MM.1S (cell line): ENCODE measurements around the gene PRKAG3.

Experiments
- DNase-seq: peaks from one replicate; pipeline ENCODE4 v3.0.0-alpha.2; 2015
- H2AFZ ChIP-seq: fragments of 300-600 bp; sonication (generic); 2 replicates; pipeline ENCODE4 v1.6.0; 2016; ENCODE audit warnings: antibody characterized with exemption, low read length
- H3F3A ChIP-seq: fragments of 300-600 bp; sonication (generic); 2 replicates; pipeline ENCODE4 v1.6.1; 2016; ENCODE audit warnings: mild to moderate bottlenecking, antibody characterized with exemption, low read length, moderate library complexity, mixed read lengths; ENCODE audit not compliant: insufficient read depth
- H3K27ac ChIP-seq: fragments of 300-600 bp; sonication (generic); 2 replicates; pipeline ENCODE4 v1.5.1; 2016; ENCODE audit warnings: mild to moderate bottlenecking, low read length
- H3K27me3 ChIP-seq: fragments of 300-600 bp; sonication (generic); replicated peaks from 2 replicates; pipeline ENCODE4 v1.6.0; 2016; ENCODE audit warnings: low read length; ENCODE audit not compliant: insufficient read depth
- H3K36me3 ChIP-seq: fragments of 300-600 bp; sonication (generic); replicated peaks from 2 replicates; pipeline ENCODE4 v1.6.1; 2016; ENCODE audit warnings: mild to moderate bottlenecking, low read length, mixed read lengths; ENCODE audit not compliant: insufficient read depth
- H3K4me1 ChIP-seq: fragments of 300-600 bp; sonication (generic); 2 replicates; pipeline ENCODE4 v1.6.1; 2016; ENCODE audit warnings: low read length, mixed read lengths
- H3K4me2 ChIP-seq: fragments of 300-600 bp; sonication (generic); 2 replicates; pipeline ENCODE4 v1.6.0; 2016; ENCODE audit warnings: low read depth, low read length
- H3K4me3 ChIP-seq: fragments of 300-600 bp; sonication (generic); 2 replicates; pipeline ENCODE4 v1.5.1; 2016; ENCODE audit warnings: low read length, mixed read lengths
- H3K79me2 ChIP-seq: fragments of 300-600 bp; sonication (generic); 2 replicates; pipeline ENCODE4 v1.6.1; 2016; ENCODE audit warnings: mixed run types, low read length, mixed read lengths
- H3K9ac ChIP-seq: fragments of 300-600 bp; sonication (generic); 2 replicates; pipeline ENCODE4 v1.6.1; 2016; ENCODE audit warnings: low read length, mixed read lengths
- H3K9me2 ChIP-seq: fragments of 300-600 bp; sonication (generic); replicated peaks from 2 replicates; pipeline ENCODE4 v1.6.1; 2016; ENCODE audit warnings: mild to moderate bottlenecking, low read length, mixed read lengths; ENCODE audit not compliant: insufficient read depth
- H3K9me3 ChIP-seq: fragments of 300-600 bp; sonication (generic); replicated peaks from 2 replicates; pipeline ENCODE4 v1.6.1; 2016; ENCODE audit warnings: mild to moderate bottlenecking, low read length, mixed read lengths; ENCODE audit not compliant: insufficient read depth
- H4K20me1 ChIP-seq: fragments of 300-600 bp; sonication (generic); 2 replicates; pipeline ENCODE4 v1.6.1; 2016; ENCODE audit warnings: mild to moderate bottlenecking, low read length, moderate library complexity, mixed read lengths; ENCODE audit not compliant: insufficient read depth
- CTCF ChIP-seq: fragments of 300-600 bp; sonication (generic); IDR thresholded peaks from 2 replicates; pipeline ENCODE4 v1.5.1; 2016; ENCODE audit warnings: antibody characterized with exemption, low read length, mixed read lengths
- EZH2 ChIP-seq: fragments of 300-600 bp; sonication (generic); optimal IDR thresholded peaks from 2 replicates; pipeline ENCODE3; 2017; ENCODE audit warnings: low read depth, mild to moderate bottlenecking, antibody characterized with exemption, low read length, mixed read lengths
- EZH2phosphoT487 ChIP-seq: fragments of 300-600 bp; sonication (generic); IDR thresholded peaks from 2 replicates; pipeline ENCODE4 v1.6.1; 2018; ENCODE audit warnings: antibody characterized with exemption, low read length

PRKAG3 gene

GRCh38 chr2:218815244-218815637, 16.4 kb downstream of the PRKAG3 start:
- Histone ChIP-seq H3K27me3 (no peaks in the 10 kb centered on the region), H3K4me3 (no peak overlapping the region), H3K27ac (no peak overlapping the region), H3K79me2 (no peaks in the 10 kb centered on the region), H3F3A (no peaks in the 10 kb centered on the region), H3K9me2 (no peaks in the 10 kb centered on the region), H3K9ac (no peak overlapping the region), H2AFZ (no peak overlapping the region), H3K4me1 (no peaks in the 10 kb centered on the region), H3K9me3 (no peaks in the 10 kb centered on the region), H3K4me2 (no peak overlapping the region), H3K36me3 (no peaks in the 10 kb centered on the region), H4K20me1 (no peaks in the 10 kb centered on the region)
- DNase-seq, result no peak
- TF ChIP-seq EZH2, result no peak
- TF ChIP-seq CTCF, result no peak
- no peak for TF ChIP-seq EZH2phosphoT487

- Histone ChIP-seq H3K79me2 (no peaks in the 10 kb centered on the region), H4K20me1 (no peaks in the 10 kb centered on the region), H2AFZ (no peak overlapping the region), H3K4me2 (no peak overlapping the region), H3K9me3 (no peaks in the 10 kb centered on the region), H3K4me3 (no peak overlapping the region), H3K36me3 (no peaks in the 10 kb centered on the region), H3K9ac (no peak overlapping the region), H3K4me1 (no peaks in the 10 kb centered on the region), H3F3A (no peaks in the 10 kb centered on the region), H3K27ac (no peak overlapping the region), H3K9me2 (no peaks in the 10 kb centered on the region), H3K27me3 (no peaks in the 10 kb centered on the region)
- DNase-seq, result no peak
- TF ChIP-seq EZH2 (no peak), CTCF (no peak), EZH2phosphoT487 (no peak)
Measured at GRCh38 chr2:218814540-218815243, 16.9 kb downstream of the PRKAG3 start.

- Histone ChIP-seq H3K27me3 (no peaks in the 10 kb centered on the region), H3K4me2 (no peak overlapping the region), H3K36me3 (no peaks in the 10 kb centered on the region), H3K4me3 (no peak overlapping the region), H3K9ac (no peak overlapping the region), H3K27ac (no peak overlapping the region), H4K20me1 (no peaks in the 10 kb centered on the region), H2AFZ (no peak overlapping the region), H3K4me1 (no peaks in the 10 kb centered on the region), H3K9me3 (no peaks in the 10 kb centered on the region), H3K79me2 (no peaks in the 10 kb centered on the region), H3K9me2 (no peaks in the 10 kb centered on the region), H3F3A (no peaks in the 10 kb centered on the region)
- TF ChIP-seq EZH2phosphoT487 (no peak), EZH2 (no peak)
- DNase-seq, result no peak
Measured at GRCh38 chr2:218813771-218814460, 17.7 kb downstream of the PRKAG3 start.

GRCh38 chr2:218812861-218813260, 18.7 kb downstream of the PRKAG3 start:
- Histone ChIP-seq H3K27me3 (no peaks in the 10 kb centered on the region), H3K9me2 (no peaks in the 10 kb centered on the region), H3K9ac (no peak overlapping the region), H3K36me3 (no peaks in the 10 kb centered on the region), H3K9me3 (no peaks in the 10 kb centered on the region), H2AFZ (no peak overlapping the region), H3K4me2 (no peak overlapping the region), H3K79me2 (no peaks in the 10 kb centered on the region), H4K20me1 (no peaks in the 10 kb centered on the region), H3F3A (no peaks in the 10 kb centered on the region), H3K4me1 (no peaks in the 10 kb centered on the region), H3K4me3 (no peak overlapping the region), H3K27ac (no peak overlapping the region)
- TF ChIP-seq CTCF (no peak), EZH2 (no peak), EZH2phosphoT487 (no peak)
- no peak for DNase-seq
